ENCODE data around the gene SYCE3.

SYCE3 gene

DNA sequence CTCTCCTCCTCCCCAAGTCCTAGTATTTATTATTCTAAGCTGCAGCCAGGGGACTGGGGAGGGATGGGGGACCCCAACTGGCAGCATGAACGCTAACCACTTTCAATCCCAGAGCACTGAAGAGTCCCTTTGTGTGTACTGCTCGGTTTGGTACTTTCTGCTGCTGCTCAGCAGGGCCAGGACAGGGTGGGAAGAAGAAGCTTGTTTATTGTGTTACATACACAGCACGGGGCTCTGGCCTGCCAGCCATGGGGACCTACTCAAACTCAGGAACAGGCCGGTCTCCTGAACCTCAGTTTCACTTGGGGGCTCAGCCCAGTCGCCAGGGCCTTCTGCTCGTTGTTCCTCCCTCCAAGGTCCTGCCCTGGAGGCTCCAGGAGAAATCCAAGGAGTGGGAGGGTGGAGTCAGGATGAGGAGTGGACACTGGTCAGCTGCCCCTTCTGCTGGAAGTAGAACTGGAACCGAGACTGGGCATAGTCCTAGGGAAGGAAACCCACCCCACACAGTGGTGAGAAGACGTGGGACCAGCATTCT is 16.1 kb upstream of the SYCE3 start:
- Histone ChIP-seq H3K27ac (ENCODE audit: low read length) (no peak overlapping the region), H4K20me1 (ENCODE audit: insufficient read depth, low read length) (no peaks in the 10 kb centered on the region), H3F3A (ENCODE audit: insufficient read depth, low read length) (no peaks in the 10 kb centered on the region), H3K4me2 (ENCODE audit: low read depth, low read length) (no peak overlapping the region), H3K9ac (ENCODE audit: low read length) (no peak overlapping the region), H3K9me2 (replicated peaks; ENCODE audit: insufficient read depth, low read length) (no peaks in the 10 kb centered on the region), H3K4me1 (ENCODE audit: low read length) (peaks cover 8% of the 10 kb centered on the region; the same call in 1 of the 2 replicates), H3K4me3 (ENCODE audit: low read length) (no peak overlapping the region), H3K36me3 (replicated peaks; ENCODE audit: insufficient read depth, low read length) (no peaks in the 10 kb centered on the region), H3K27me3 (replicated peaks; ENCODE audit: insufficient read depth, low read length) (no peaks in the 10 kb centered on the region), H3K79me2 (ENCODE audit: low read length) (peaks cover 19% of the 10 kb centered on the region), H2AFZ (ENCODE audit: low read length) (no peak overlapping the region), H3K9me3 (replicated peaks; ENCODE audit: insufficient read depth, low read length) (no peaks in the 10 kb centered on the region)
- TF ChIP-seq EZH2 (optimal IDR thresholded peaks at IDR 0.05; ENCODE audit: low read depth, low read length) = no peak
- no peak for DNase-seq

DNA sequence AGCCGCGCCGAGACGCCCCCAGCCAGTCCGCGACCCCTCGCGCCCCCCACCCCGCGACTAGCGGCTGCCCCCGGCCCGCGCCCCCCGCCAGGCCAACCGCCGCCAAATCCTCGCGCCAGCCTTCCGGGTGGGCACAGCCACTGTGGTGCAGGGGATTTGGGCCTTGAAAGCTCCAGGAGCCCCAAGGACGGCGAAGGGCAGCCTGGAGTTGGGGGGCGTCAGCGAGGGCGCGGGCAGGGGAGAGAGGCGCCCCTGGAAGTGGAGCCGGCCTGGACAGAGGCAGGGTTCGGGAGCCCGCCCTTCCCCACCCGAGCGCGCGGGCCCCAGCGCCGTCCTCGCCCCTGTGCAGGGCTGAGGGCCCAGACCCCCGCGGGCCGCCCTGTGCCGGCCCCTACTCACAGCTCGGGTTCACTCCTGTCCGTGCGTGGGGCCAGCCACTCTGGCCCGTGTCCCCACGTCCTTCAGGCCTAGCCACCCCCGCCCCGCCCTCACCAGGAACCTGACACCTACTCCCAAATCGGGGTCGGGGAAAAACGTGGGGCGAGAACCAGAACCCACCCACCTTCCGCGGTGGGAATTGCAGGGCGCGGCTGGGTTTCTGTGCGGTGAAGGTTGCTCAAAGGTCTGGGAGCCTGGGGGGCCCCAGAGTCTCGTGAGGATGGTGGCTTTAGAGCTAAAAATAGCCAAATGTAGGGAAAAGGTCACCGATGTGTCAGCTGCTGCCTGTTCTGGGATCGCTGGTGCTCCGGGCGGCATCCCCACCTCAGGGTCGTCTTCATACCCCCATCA is 15.5 kb upstream of the SYCE3 start, which contains the start of gene CPT1B:
Gene CPT1B (minus strand): TSS at position 441 of the 789 bp plus-strand sequence. CDS start 512 bp downstream, outside the sequence.
- Histone ChIP-seq H3K4me1 (ENCODE audit: low read length) (0 out of 2 replicates have a peak, but pooled peaks cover 4% of the 10 kb centered on the region), H3F3A (ENCODE audit: insufficient read depth, low read length) (no peaks in the 10 kb centered on the region), H4K20me1 (ENCODE audit: insufficient read depth, low read length) (no peaks in the 10 kb centered on the region), H3K27ac (ENCODE audit: low read length) (no peak within 1 kb of the TSS), H3K9me3 (replicated peaks; ENCODE audit: insufficient read depth, low read length) (no peaks in the 10 kb centered on the region), H3K9me2 (replicated peaks; ENCODE audit: insufficient read depth, low read length) (no peaks in the 10 kb centered on the region), H3K36me3 (replicated peaks; ENCODE audit: insufficient read depth, low read length) (no peaks in the 10 kb centered on the region), H3K27me3 (replicated peaks; ENCODE audit: insufficient read depth, low read length) (no peaks in the 10 kb centered on the region), H3K4me2 (ENCODE audit: low read depth, low read length) (no peak within 1 kb of the TSS), H3K79me2 (ENCODE audit: low read length) (peaks cover 12% of the 10 kb centered on the region), H3K4me3 (ENCODE audit: low read length) (no peak within 1 kb of the TSS), H3K9ac (ENCODE audit: low read length) (no peak within 1 kb of the TSS), H2AFZ (ENCODE audit: low read length) (no peak within 1 kb of the TSS)
- TF ChIP-seq, protein P1, sequence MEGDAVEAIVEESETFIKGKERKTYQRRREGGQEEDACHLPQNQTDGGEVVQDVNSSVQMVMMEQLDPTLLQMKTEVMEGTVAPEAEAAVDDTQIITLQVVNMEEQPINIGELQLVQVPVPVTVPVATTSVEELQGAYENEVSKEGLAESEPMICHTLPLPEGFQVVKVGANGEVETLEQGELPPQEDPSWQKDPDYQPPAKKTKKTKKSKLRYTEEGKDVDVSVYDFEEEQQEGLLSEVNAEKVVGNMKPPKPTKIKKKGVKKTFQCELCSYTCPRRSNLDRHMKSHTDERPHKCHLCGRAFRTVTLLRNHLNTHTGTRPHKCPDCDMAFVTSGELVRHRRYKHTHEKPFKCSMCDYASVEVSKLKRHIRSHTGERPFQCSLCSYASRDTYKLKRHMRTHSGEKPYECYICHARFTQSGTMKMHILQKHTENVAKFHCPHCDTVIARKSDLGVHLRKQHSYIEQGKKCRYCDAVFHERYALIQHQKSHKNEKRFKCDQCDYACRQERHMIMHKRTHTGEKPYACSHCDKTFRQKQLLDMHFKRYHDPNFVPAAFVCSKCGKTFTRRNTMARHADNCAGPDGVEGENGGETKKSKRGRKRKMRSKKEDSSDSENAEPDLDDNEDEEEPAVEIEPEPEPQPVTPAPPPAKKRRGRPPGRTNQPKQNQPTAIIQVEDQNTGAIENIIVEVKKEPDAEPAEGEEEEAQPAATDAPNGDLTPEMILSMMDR (IDR thresholded peaks at IDR 0.05; ENCODE audit: low read length) = no peak
- TF ChIP-seq EZH2phosphoT487 (IDR thresholded peaks at IDR 0.05; ENCODE audit: low read length) (no peak), EZH2 (optimal IDR thresholded peaks at IDR 0.05; ENCODE audit: low read depth, low read length) (no peak)
- no peak for DNase-seq

DNA sequence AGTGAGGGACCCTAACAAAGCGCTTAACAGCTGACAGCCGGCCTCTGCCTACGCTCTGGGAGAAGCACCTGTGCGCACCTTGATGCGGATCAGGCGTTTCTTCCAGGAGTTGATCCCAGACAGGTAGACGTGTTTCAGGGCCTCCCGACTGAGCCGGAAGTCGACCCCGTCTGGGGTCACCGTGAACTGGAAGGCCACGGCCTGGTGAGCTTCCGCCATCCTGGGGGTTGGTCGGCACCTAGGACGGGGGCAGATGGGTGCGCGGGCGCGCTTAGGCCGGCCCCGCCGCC is 14.9 kb upstream of the SYCE3 start:
- TF ChIP-seq EZH2 (optimal IDR thresholded peaks at IDR 0.05; ENCODE audit: low read depth, low read length) = no peak
- TF ChIP-seq EZH2phosphoT487 (IDR thresholded peaks at IDR 0.05; ENCODE audit: low read length) = no peak
- TF ChIP-seq, protein P1 (IDR thresholded peaks at IDR 0.05; ENCODE audit: low read length) = no peak
- no peaks in the 10 kb centered on the region for H3K9me3 ChIP-seq (replicated peaks; ENCODE audit: insufficient read depth, low read length)
- H3K79me2 ChIP-seq (ENCODE audit: low read length) = peaks cover 11% of the 10 kb centered on the region
- no peak overlapping the region for H3K4me3 ChIP-seq (ENCODE audit: low read length)
- H3K27ac ChIP-seq (ENCODE audit: low read length) = no peak overlapping the region
- DNase-seq = no peak
- H3K9me2 ChIP-seq (replicated peaks; ENCODE audit: insufficient read depth, low read length) = no peaks in the 10 kb centered on the region
- no peak overlapping the region for H3K9ac ChIP-seq (ENCODE audit: low read length)
- no peaks in the 10 kb centered on the region for H3F3A ChIP-seq (ENCODE audit: insufficient read depth, low read length)
- no peak overlapping the region for H3K4me2 ChIP-seq (ENCODE audit: low read depth, low read length)
- 0 out of 2 replicates have a peak, but pooled peaks cover 4% of the 10 kb centered on the region for H3K4me1 ChIP-seq (ENCODE audit: low read length)
- no peak overlapping the region for H2AFZ ChIP-seq (ENCODE audit: low read length)
- no peaks in the 10 kb centered on the region for H3K36me3 ChIP-seq (replicated peaks; ENCODE audit: insufficient read depth, low read length)
- no peaks in the 10 kb centered on the region for H4K20me1 ChIP-seq (ENCODE audit: insufficient read depth, low read length)
- no peaks in the 10 kb centered on the region for H3K27me3 ChIP-seq (replicated peaks; ENCODE audit: insufficient read depth, low read length)

Data from MM.1S (cell line).